DMS114 treated with DMSO at 0.1 percent for 48 hours (cell line): ENCODE measurements around the gene ETFA.
A peak's percentile ranks its signal among the peaks of the same experiment; 100 is the strongest.
"Not testable (repeated sequence)": the region's sequence is repeated elsewhere in the genome, so short reads cannot be mapped to it uniquely, and the experiment has no call there.

Experiments
- DNase-seq: peaks from one replicate; lab custom pipeline; 2025; ENCODE audit not compliant: unreplicated experiment; lab: John Stamatoyannopoulos, UW

The ETFA gene

GRCh38 chr15:76282465-76282864 is 28.8 kb downstream of the ETFA start:
- no peak for DNase-seq

- DNase-seq, result no peak
These were observed 32.6 kb downstream of the ETFA start for GRCh38 chr15:76278651-76279050.

GRCh38 chr15:76274821-76275220 is 36.4 kb downstream of the ETFA start:
- no peak for DNase-seq

GRCh38 chr15:76274226-76274625 is 37.0 kb downstream of the ETFA start:
- DNase-seq, result no peak

GRCh38 chr15:76270876-76271275 is 40.4 kb downstream of the ETFA start:
- DNase-seq, result no peak

GRCh38 chr15:76267077-76267476 is 44.2 kb downstream of the ETFA start:
- no peak for DNase-seq

GRCh38 chr15:76265769-76266168 is 45.5 kb downstream of the ETFA start:
- DNase-seq, result not testable (repeated sequence)

- no peak for DNase-seq
These were observed 50.9 kb downstream of the ETFA start for GRCh38 chr15:76260246-76260938.

- DNase-seq, result no peak
These were observed 51.9 kb downstream of the ETFA start for GRCh38 chr15:76259392-76259791.

GRCh38 chr15:76258460-76258859 is 52.8 kb downstream of the ETFA start:
- DNase-seq, result no peak

- DNase-seq, result no peak
These were observed 57.4 kb downstream of the ETFA start for GRCh38 chr15:76253691-76254473.

GRCh38 chr15:76252249-76252648 is 59.0 kb downstream of the ETFA start:
- DNase-seq, result no peak

- no peak for DNase-seq
These were observed 59.6 kb downstream of the ETFA start for GRCh38 chr15:76251717-76252116.

GRCh38 chr15:76245072-76245610 is 66.1 kb downstream of the ETFA start:
- no peak for DNase-seq

GRCh38 chr15:76239786-76240185 is 71.5 kb downstream of the ETFA start:
- DNase-seq, result no peak

GRCh38 chr15:76236350-76236749 is 74.9 kb downstream of the ETFA start:
- DNase-seq, result no peak

GRCh38 chr15:76235186-76235826 is 76.0 kb downstream of the ETFA start:
- peak; percentile 74 for DNase-seq

- no peak for DNase-seq
These were observed 76.9 kb downstream of the ETFA start for GRCh38 chr15:76234337-76234889.

GRCh38 chr15:76233921-76234320 is 77.3 kb downstream of the ETFA start:
- DNase-seq, result no peak

GRCh38 chr15:76229266-76229665 is 82.0 kb downstream of the ETFA start:
- DNase-seq, result no peak

GRCh38 chr15:76223521-76223920 is 87.7 kb downstream of the ETFA start:
- DNase-seq, result no peak
